Suprapubic skin (tissue), 3 donors: ENCODE results near the gene LDB2.

Experiments
- POLR2A ChIP-seq, 2 donors: fragments of 450-650 bp; IDR thresholded peaks; one replicate each; pipeline ENCODE4 v1.6.1; 2017; ENCODE audit warnings: antibody characterized with exemption in 2 of 2, mild to moderate bottlenecking in 2 of 2, moderate library complexity in 2 of 2
- TF ChIP-seq, protein P1 (sequence below), 2 donors: fragments of 200-600 bp in 1 of 2; fragments of 450-650 bp in 1 of 2; sonication (generic) in 1 of 2; IDR thresholded peaks; one replicate each; pipeline ENCODE4 v1.5.1; 2016 to 2019; ENCODE audit warnings: antibody characterized with exemption in 2 of 2, mild to moderate bottlenecking in 1 of 2, moderate library complexity in 1 of 2

DNA sequence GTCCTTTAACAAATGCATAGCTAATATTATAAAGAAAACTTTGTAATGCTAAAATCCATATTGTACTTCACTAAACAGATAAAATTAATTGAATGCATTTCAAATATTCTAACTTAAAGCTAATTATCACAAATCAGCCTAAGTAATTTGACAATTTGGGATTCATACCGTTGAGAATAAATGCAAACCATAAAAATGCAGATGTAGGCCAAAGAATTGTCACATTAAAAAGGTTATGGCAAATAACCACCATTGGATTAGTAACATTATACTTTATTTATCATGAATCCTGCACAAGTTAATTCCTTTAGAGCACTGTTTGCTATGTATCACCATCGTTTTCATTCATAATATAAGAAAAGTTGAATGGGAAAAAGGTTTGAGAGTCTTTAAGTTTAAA, 301.0 kb downstream of the LDB2 start:
- TF ChIP-seq, protein P1, sequence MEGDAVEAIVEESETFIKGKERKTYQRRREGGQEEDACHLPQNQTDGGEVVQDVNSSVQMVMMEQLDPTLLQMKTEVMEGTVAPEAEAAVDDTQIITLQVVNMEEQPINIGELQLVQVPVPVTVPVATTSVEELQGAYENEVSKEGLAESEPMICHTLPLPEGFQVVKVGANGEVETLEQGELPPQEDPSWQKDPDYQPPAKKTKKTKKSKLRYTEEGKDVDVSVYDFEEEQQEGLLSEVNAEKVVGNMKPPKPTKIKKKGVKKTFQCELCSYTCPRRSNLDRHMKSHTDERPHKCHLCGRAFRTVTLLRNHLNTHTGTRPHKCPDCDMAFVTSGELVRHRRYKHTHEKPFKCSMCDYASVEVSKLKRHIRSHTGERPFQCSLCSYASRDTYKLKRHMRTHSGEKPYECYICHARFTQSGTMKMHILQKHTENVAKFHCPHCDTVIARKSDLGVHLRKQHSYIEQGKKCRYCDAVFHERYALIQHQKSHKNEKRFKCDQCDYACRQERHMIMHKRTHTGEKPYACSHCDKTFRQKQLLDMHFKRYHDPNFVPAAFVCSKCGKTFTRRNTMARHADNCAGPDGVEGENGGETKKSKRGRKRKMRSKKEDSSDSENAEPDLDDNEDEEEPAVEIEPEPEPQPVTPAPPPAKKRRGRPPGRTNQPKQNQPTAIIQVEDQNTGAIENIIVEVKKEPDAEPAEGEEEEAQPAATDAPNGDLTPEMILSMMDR (IDR thresholded peaks at IDR 0.05), result no peak
- TF ChIP-seq POLR2A (IDR thresholded peaks at IDR 0.05), result no peak
